Neural cell (in vitro differentiated cells): ENCODE results near the gene SLC39A3.

Experiments
- POLR2AphosphoS5 ChIP-seq: IDR thresholded peaks from 2 replicates; pipeline ENCODE4 v1.6.1; 2012
- REST ChIP-seq: IDR thresholded peaks from 2 replicates; pipeline ENCODE4 v1.6.1; 2012; ENCODE audit warnings: borderline replicate concordance
- TF ChIP-seq, protein P1 (sequence below): fragments of 450-650 bp; IDR thresholded peaks from 2 replicates; pipeline ENCODE4 v1.5.1; 2014; ENCODE audit warnings: antibody characterized with exemption, mild to moderate bottlenecking, moderate library complexity; ENCODE audit not compliant: poor library complexity, severe bottlenecking

GRCh38 chr19:2711875-2712205 is 28.0 kb downstream of the SLC39A3 start:
- TF ChIP-seq, protein P1, sequence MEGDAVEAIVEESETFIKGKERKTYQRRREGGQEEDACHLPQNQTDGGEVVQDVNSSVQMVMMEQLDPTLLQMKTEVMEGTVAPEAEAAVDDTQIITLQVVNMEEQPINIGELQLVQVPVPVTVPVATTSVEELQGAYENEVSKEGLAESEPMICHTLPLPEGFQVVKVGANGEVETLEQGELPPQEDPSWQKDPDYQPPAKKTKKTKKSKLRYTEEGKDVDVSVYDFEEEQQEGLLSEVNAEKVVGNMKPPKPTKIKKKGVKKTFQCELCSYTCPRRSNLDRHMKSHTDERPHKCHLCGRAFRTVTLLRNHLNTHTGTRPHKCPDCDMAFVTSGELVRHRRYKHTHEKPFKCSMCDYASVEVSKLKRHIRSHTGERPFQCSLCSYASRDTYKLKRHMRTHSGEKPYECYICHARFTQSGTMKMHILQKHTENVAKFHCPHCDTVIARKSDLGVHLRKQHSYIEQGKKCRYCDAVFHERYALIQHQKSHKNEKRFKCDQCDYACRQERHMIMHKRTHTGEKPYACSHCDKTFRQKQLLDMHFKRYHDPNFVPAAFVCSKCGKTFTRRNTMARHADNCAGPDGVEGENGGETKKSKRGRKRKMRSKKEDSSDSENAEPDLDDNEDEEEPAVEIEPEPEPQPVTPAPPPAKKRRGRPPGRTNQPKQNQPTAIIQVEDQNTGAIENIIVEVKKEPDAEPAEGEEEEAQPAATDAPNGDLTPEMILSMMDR, result no peak
- TF ChIP-seq REST (no peak), POLR2AphosphoS5 (no peak)
